ENCODE results near the gene KCNIP4.
"Not testable (repeated sequence)": the region's sequence is repeated elsewhere in the genome, so short reads cannot be mapped to it uniquely, and the experiment has no call there.

KCNIP4 gene

GRCh38 chr4:21948347-21949072, at the start of gene KCNIP4:
Gene KCNIP4 (minus strand): TSS chr4:21948772.
- no peak within 1 kb of the TSS for H3K4me3 ChIP-seq (ENCODE audit: low read depth, low read length)
- no peak for TF ChIP-seq CTCF (IDR thresholded peaks at IDR 0.05; ENCODE audit: low read depth, low read length)

GRCh38 chr4:21996618-21997017, 48.0 kb upstream of the KCNIP4 start:
- H3K4me3 ChIP-seq (ENCODE audit: low read depth, low read length), result not testable (repeated sequence)

GRCh38 chr4:21992330-21992729, 43.8 kb upstream of the KCNIP4 start:
- no peak for TF ChIP-seq CTCF (IDR thresholded peaks at IDR 0.05; ENCODE audit: low read depth, low read length)
- no peak overlapping the region for H3K4me3 ChIP-seq (ENCODE audit: low read depth, low read length)

GRCh38 chr4:21991562-21991961, 43.0 kb upstream of the KCNIP4 start:
- no peak for TF ChIP-seq CTCF (IDR thresholded peaks at IDR 0.05; ENCODE audit: low read depth, low read length)
- H3K4me3 ChIP-seq (ENCODE audit: low read depth, low read length), result no peak overlapping the region

- no peak for TF ChIP-seq CTCF (IDR thresholded peaks at IDR 0.05; ENCODE audit: low read depth, low read length)
- H3K4me3 ChIP-seq (ENCODE audit: low read depth, low read length), result no peak overlapping the region
These were observed 42.5 kb upstream of the KCNIP4 start for GRCh38 chr4:21991050-21991449.

- no peak overlapping the region for H3K4me3 ChIP-seq (ENCODE audit: low read depth, low read length)
- no peak for TF ChIP-seq CTCF (IDR thresholded peaks at IDR 0.05; ENCODE audit: low read depth, low read length)
These were observed 40.8 kb upstream of the KCNIP4 start for GRCh38 chr4:21989351-21989750.

GRCh38 chr4:21986307-21986706, 37.7 kb upstream of the KCNIP4 start:
- no peak for TF ChIP-seq CTCF (IDR thresholded peaks at IDR 0.05; ENCODE audit: low read depth, low read length)
- no peak overlapping the region for H3K4me3 ChIP-seq (ENCODE audit: low read depth, low read length)

- H3K4me3 ChIP-seq (ENCODE audit: low read depth, low read length), result no peak overlapping the region
- TF ChIP-seq CTCF (IDR thresholded peaks at IDR 0.05; ENCODE audit: low read depth, low read length), result no peak
These were observed 33.5 kb upstream of the KCNIP4 start for GRCh38 chr4:21982087-21982486.

Data from WI38 (cell line).